Adrenal gland (tissue), 5 donors: Measurements from ENCODE around the gene EML6.

Experiments used
- POLR2A ChIP-seq, 2 donors: fragments of 450-650 bp; IDR thresholded peaks; one replicate each; pipeline ENCODE4 v1.6.1; 2017; ENCODE audit warnings: antibody characterized with exemption in 2 of 2, mild to moderate bottlenecking in 2 of 2, moderate library complexity in 1 of 2
- TF ChIP-seq, protein P1 (sequence below), 6 experiments: fragments of 450-650 bp in 4 of 6; fragments of 200-600 bp in 2 of 6; sonication (generic) in 1 of 6; IDR thresholded peaks; 1 replicate in 5 of 6; 2 replicates in 1 of 6; pipeline versions ENCODE4 v1.5.1 to v1.8.0; 2016 to 2021; ENCODE audit warnings: antibody characterized with exemption in 6 of 6, mild to moderate bottlenecking in 2 of 6, moderate library complexity in 1 of 6
- donor health status: DM: no; HTN: no; CAD: no.

GRCh38 chr2:54901224-54901986, 177.9 kb downstream of the EML6 start:
- TF ChIP-seq, protein P1, sequence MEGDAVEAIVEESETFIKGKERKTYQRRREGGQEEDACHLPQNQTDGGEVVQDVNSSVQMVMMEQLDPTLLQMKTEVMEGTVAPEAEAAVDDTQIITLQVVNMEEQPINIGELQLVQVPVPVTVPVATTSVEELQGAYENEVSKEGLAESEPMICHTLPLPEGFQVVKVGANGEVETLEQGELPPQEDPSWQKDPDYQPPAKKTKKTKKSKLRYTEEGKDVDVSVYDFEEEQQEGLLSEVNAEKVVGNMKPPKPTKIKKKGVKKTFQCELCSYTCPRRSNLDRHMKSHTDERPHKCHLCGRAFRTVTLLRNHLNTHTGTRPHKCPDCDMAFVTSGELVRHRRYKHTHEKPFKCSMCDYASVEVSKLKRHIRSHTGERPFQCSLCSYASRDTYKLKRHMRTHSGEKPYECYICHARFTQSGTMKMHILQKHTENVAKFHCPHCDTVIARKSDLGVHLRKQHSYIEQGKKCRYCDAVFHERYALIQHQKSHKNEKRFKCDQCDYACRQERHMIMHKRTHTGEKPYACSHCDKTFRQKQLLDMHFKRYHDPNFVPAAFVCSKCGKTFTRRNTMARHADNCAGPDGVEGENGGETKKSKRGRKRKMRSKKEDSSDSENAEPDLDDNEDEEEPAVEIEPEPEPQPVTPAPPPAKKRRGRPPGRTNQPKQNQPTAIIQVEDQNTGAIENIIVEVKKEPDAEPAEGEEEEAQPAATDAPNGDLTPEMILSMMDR (IDR thresholded peaks at IDR 0.05): no peak
- no peak for TF ChIP-seq POLR2A (IDR thresholded peaks at IDR 0.05)
